CD4-positive, alpha-beta memory T cell (primary cell): ENCODE measurements around the gene PAK4. TPM values are rescaled to one million over a fixed set of nuclear protein-coding genes. Genes with fewer than 3 reads are reported as not detected.
A peak's percentile ranks its signal among the peaks of the same experiment; 100 is the strongest.

Experiments
- CTCF ChIA-PET: fragments of 350-600 bp; sonication (Branson Sonifier 250); formaldehyde crosslinking; loops from one replicate; lab custom pipeline; 2021; ENCODE audit warnings: inconsistent platforms; ENCODE audit not compliant: partially characterized antibody; lab: Charles Lee
- POLR2A ChIA-PET: fragments of 350-600 bp; sonication (Branson Sonifier 250); formaldehyde crosslinking; loops from one replicate; lab custom pipeline; 2021; ENCODE audit not compliant: partially characterized antibody; lab: Charles Lee
- DNase-seq, 5 donors: peaks; one replicate each; pipeline versions ENCODE4 v3.0.0 to v3.0.0-alpha.2; 2020 to 2022; ENCODE audit warnings: mixed read lengths in 1 of 5
- H3K27ac ChIP-seq: one replicate; pipeline ENCODE4 v1.7.0; 2013; ENCODE audit warnings: low read depth, low read length
- H3K27me3 ChIP-seq: 2 replicates; pipeline ENCODE4 v1.7.0; 2013; ENCODE audit warnings: mild to moderate bottlenecking, low read length, moderate library complexity; ENCODE audit not compliant: insufficient read depth
- H3K36me3 ChIP-seq: 2 replicates; pipeline ENCODE4 v1.7.0; 2013; ENCODE audit warnings: mild to moderate bottlenecking, low read length, moderate library complexity; ENCODE audit not compliant: insufficient read depth
- H3K4me1 ChIP-seq: 2 replicates; pipeline ENCODE4 v1.7.0; 2013; ENCODE audit warnings: mild to moderate bottlenecking, low read length, moderate library complexity; ENCODE audit not compliant: insufficient read depth
- H3K4me3 ChIP-seq, 2 donors: one replicate each; pipeline ENCODE4 v1.7.0; 2013; ENCODE audit warnings: low read length in 2 of 2, mild to moderate bottlenecking in 1 of 2
- H3K9me3 ChIP-seq, 2 donors: one replicate each; pipeline ENCODE4 v1.7.0; 2013; ENCODE audit warnings: low read length in 2 of 2, control low read depth in 1 of 2; ENCODE audit not compliant: control insufficient read depth in 1 of 2
- H3K27ac Mint-ChIP-seq, 7 donors: one replicate each; pipeline ENCODE4 v1.8.0; 2020 to 2021; ENCODE audit warnings: mixed read lengths in 7 of 7, mild to moderate bottlenecking in 6 of 7, inconsistent platforms in 3 of 7, moderate library complexity in 3 of 7
- H3K27me3 Mint-ChIP-seq, 2 donors: one replicate each; pipeline ENCODE4 v1.8.0; 2020 to 2021; ENCODE audit warnings: mixed read lengths in 2 of 2
- H3K36me3 Mint-ChIP-seq, 2 donors: one replicate each; pipeline ENCODE4 v1.8.0; 2020 to 2021; ENCODE audit warnings: mixed read lengths in 2 of 2, inconsistent platforms in 1 of 2, mild to moderate bottlenecking in 1 of 2
- H3K4me1 Mint-ChIP-seq, 4 donors: one replicate each; pipeline ENCODE4 v1.8.0; 2020 to 2021; ENCODE audit warnings: mixed read lengths in 4 of 4, mild to moderate bottlenecking in 1 of 4
- H3K4me3 Mint-ChIP-seq, 8 donors: one replicate each; pipeline ENCODE4 v1.8.0; 2020 to 2021; ENCODE audit warnings: mixed read lengths in 8 of 8, mild to moderate bottlenecking in 7 of 8, moderate library complexity in 6 of 8, inconsistent platforms in 3 of 8
- H3K9me3 Mint-ChIP-seq, 8 donors: one replicate each; pipeline ENCODE4 v1.8.0; 2020 to 2021; ENCODE audit warnings: mixed read lengths in 8 of 8, mild to moderate bottlenecking in 5 of 8, inconsistent platforms in 3 of 8, moderate library complexity in 1 of 8
- intact Hi-C: fragments of 100-400 bp; cut with micrococcal nuclease; formaldehyde crosslinking; loops from one replicate; pipeline ENCODE4 v1.15.1; 2023
- polyA plus RNA-seq, 2 donors: library from polyadenylated mRNA; unstranded; fragments of 300-500 nt; fragmentation: Illumina TruSeq; gene quantifications; one replicate each; pipeline ENCODE4 v1.2.3, GENCODE V29; 2021
- total RNA-seq, 2 experiments: library from RNA; stranded (reverse); gene quantifications; one replicate each; pipeline ENCODE4 v1.2.3, GENCODE V29; 2021

Gene PAK4
- total and polyA plus RNA-seq, 4 experiments from 2014 or later, result 1.3 to 15.7 (median 8.0) TPM

GRCh38 chr19:39200066-39200802, 74.6 kb downstream of the PAK4 start:
- DNase-seq, result no peak
- Histone ChIP-seq H3K27me3 (peaks cover 13% of the 10 kb centered on the region), H3K4me3 (no peak overlapping the region), H3K9me3 (no peaks in the 10 kb centered on the region), H3K4me1 (peaks cover 20% of the 10 kb centered on the region), H3K27ac (no peak overlapping the region), H3K36me3 (no peaks in the 10 kb centered on the region)
- intact Hi-C loops, result no loop called here
- H3K27me3 Mint-ChIP-seq, result peaks cover 37 to 45% of the 10 kb centered on the region in 2 donors
- no peaks in the 10 kb centered on the region for H3K9me3 Mint-ChIP-seq
- peaks cover 12 to 27% (median 18%) of the 10 kb centered on the region in 4 donors for H3K4me1 Mint-ChIP-seq
- H3K27ac Mint-ChIP-seq, result peak overlapping the region in 1 of 7 donors; percentile 61
- no peak overlapping the region for H3K4me3 Mint-ChIP-seq
- ChIA-PET CTCF (no interaction called here), POLR2A (no interaction called here)
- no peaks in the 10 kb centered on the region for H3K36me3 Mint-ChIP-seq

- Mint-ChIP-seq H3K36me3 (no peaks in the 10 kb centered on the region), H3K4me3 (no peak overlapping the region)
These were observed 75.2 kb downstream of the PAK4 start for GRCh38 chr19:39200803-39201115.

GRCh38 chr19:39202998-39203355, 77.4 kb downstream of the PAK4 start:
- intact Hi-C loops, result no loop called here
- ChIA-PET POLR2A (no interaction called here), CTCF (interaction anchor here (1.3 kb wide), 1 partner anchor 124 kb away, joined by 3 read pairs; no protein-coding TSS in a partner anchor)
- Histone ChIP-seq H3K9me3 (no peaks in the 10 kb centered on the region), H3K4me3 (no peak overlapping the region), H3K4me1 (no peaks in the 10 kb centered on the region), H3K36me3 (no peaks in the 10 kb centered on the region), H3K27ac (no peak overlapping the region), H3K27me3 (peaks cover 8% of the 10 kb centered on the region)
- no peaks in the 10 kb centered on the region for H3K36me3 Mint-ChIP-seq
- no peak overlapping the region for H3K27ac Mint-ChIP-seq
- peaks cover 35 to 41% of the 10 kb centered on the region in 2 donors for H3K27me3 Mint-ChIP-seq
- peaks cover 0 to 4% (median 0%) of the 10 kb centered on the region in 4 donors for H3K4me1 Mint-ChIP-seq
- no peak for DNase-seq
- H3K9me3 Mint-ChIP-seq, result no peaks in the 10 kb centered on the region
- H3K4me3 Mint-ChIP-seq, result no peak overlapping the region

More at GRCh38 chr19:39200803-39201115, 75.2 kb downstream of the PAK4 start:
- peaks cover 7 to 22% (median 13%) of the 10 kb centered on the region in 4 donors for H3K4me1 Mint-ChIP-seq
- intact Hi-C loops, result no loop called here
- ChIA-PET POLR2A (no interaction called here), CTCF (no interaction called here)
- H3K27me3 ChIP-seq, result peaks cover 12% of the 10 kb centered on the region
- no peaks in the 10 kb centered on the region for H3K9me3 Mint-ChIP-seq
- peaks cover 38 to 45% of the 10 kb centered on the region in 2 donors for H3K27me3 Mint-ChIP-seq
- no peaks in the 10 kb centered on the region for H3K36me3 ChIP-seq
- H3K4me3 ChIP-seq, result no peak overlapping the region
- H3K27ac Mint-ChIP-seq, result no peak overlapping the region
- DNase-seq, result no peak
- no peaks in the 10 kb centered on the region for H3K9me3 ChIP-seq
- H3K27ac ChIP-seq, result no peak overlapping the region
- peaks cover 15% of the 10 kb centered on the region for H3K4me1 ChIP-seq

- H3K36me3 Mint-ChIP-seq, result no peaks in the 10 kb centered on the region
- Histone ChIP-seq H3K9me3 (no peaks in the 10 kb centered on the region), H3K4me3 (no peak within 1 kb of the TSS), H3K36me3 (no peaks in the 10 kb centered on the region), H3K4me1 (no peaks in the 10 kb centered on the region), H3K27me3 (peaks cover 6% of the 10 kb centered on the region), H3K27ac (no peak within 1 kb of the TSS)
- intact Hi-C loops, result no loop called here
- no peak for DNase-seq
- CTCF ChIA-PET, result interaction anchor here (1.3 kb wide), 1 partner anchor 124 kb away, joined by 3 read pairs; no protein-coding TSS in a partner anchor
- H3K4me3 Mint-ChIP-seq, result peak within 1 kb of the TSS in 1 of 8 donors; percentile 20
- POLR2A ChIA-PET, result no interaction called here
- H3K9me3 Mint-ChIP-seq, result no peaks in the 10 kb centered on the region
- peaks cover 35% of the 10 kb centered on the region in 2 donors for H3K27me3 Mint-ChIP-seq
- H3K4me1 Mint-ChIP-seq, result peaks cover 0 to 4% (median 0%) of the 10 kb centered on the region in 4 donors
- no peak within 1 kb of the TSS for H3K27ac Mint-ChIP-seq
These were observed 78.1 kb downstream of the PAK4 start, which contains the start of gene SYCN for GRCh38 chr19:39203372-39204341. Gene SYCN, minus strand, starts transcription at chr19:39204263. Its CDS starts 9 bp downstream, at chr19:39204254.

- H3K4me1 ChIP-seq, result no peaks in the 10 kb centered on the region
- CTCF ChIA-PET, result no interaction called here
- POLR2A ChIA-PET, result no interaction called here
- no peak overlapping the region for H3K4me3 ChIP-seq
- Mint-ChIP-seq H3K27ac (no peak overlapping the region), H3K9me3 (no peaks in the 10 kb centered on the region), H3K4me1 (peaks cover 0 to 4% (median 0%) of the 10 kb centered on the region in 4 donors), H3K27me3 (peaks cover 30 to 31% of the 10 kb centered on the region in 2 donors), H3K4me3 (no peak overlapping the region), H3K36me3 (no peaks in the 10 kb centered on the region)
- no peaks in the 10 kb centered on the region for H3K9me3 ChIP-seq
- intact Hi-C loops, result no loop called here
- H3K36me3 ChIP-seq, result no peaks in the 10 kb centered on the region
- no peak for DNase-seq
- no peak overlapping the region for H3K27ac ChIP-seq
- H3K27me3 ChIP-seq, result peaks cover 6% of the 10 kb centered on the region
These were observed 79.8 kb downstream of the PAK4 start for GRCh38 chr19:39205449-39205764.

GRCh38 chr19:39206122-39206521, 80.5 kb downstream of the PAK4 start:
- no peak overlapping the region for H3K27ac Mint-ChIP-seq
- no peaks in the 10 kb centered on the region for H3K9me3 Mint-ChIP-seq
- no peak overlapping the region for H3K4me3 Mint-ChIP-seq
- Histone ChIP-seq H3K36me3 (no peaks in the 10 kb centered on the region), H3K4me3 (no peak overlapping the region), H3K27ac (no peak overlapping the region), H3K27me3 (peaks cover 6% of the 10 kb centered on the region), H3K9me3 (no peaks in the 10 kb centered on the region), H3K4me1 (no peaks in the 10 kb centered on the region)
- H3K27me3 Mint-ChIP-seq, result peaks cover 24 to 28% of the 10 kb centered on the region in 2 donors
- DNase-seq, result no peak
- H3K36me3 Mint-ChIP-seq, result no peaks in the 10 kb centered on the region
- intact Hi-C loops, result no loop called here
- no peaks in the 10 kb centered on the region for H3K4me1 Mint-ChIP-seq
- ChIA-PET CTCF (no interaction called here), POLR2A (no interaction called here)

- no peaks in the 10 kb centered on the region for H3K9me3 Mint-ChIP-seq
- H3K4me1 ChIP-seq, result no peaks in the 10 kb centered on the region
- H3K36me3 Mint-ChIP-seq, result no peaks in the 10 kb centered on the region
- intact Hi-C loops, result no loop called here
- H3K27ac ChIP-seq, result no peak overlapping the region
- no peak for DNase-seq
- POLR2A ChIA-PET, result no interaction called here
- CTCF ChIA-PET, result no interaction called here
- no peak overlapping the region for H3K27ac Mint-ChIP-seq
- no peaks in the 10 kb centered on the region for H3K36me3 ChIP-seq
- no peaks in the 10 kb centered on the region for H3K4me1 Mint-ChIP-seq
- H3K4me3 ChIP-seq, result no peak overlapping the region
- H3K27me3 Mint-ChIP-seq, result peaks cover 16 to 19% of the 10 kb centered on the region in 2 donors
- H3K4me3 Mint-ChIP-seq, result no peak overlapping the region
- peaks cover 6% of the 10 kb centered on the region for H3K27me3 ChIP-seq
- H3K9me3 ChIP-seq, result no peaks in the 10 kb centered on the region
These were observed 81.8 kb downstream of the PAK4 start for GRCh38 chr19:39207293-39207836.
